ENCODE data around the gene CPEB4.

CPEB4 gene

GRCh38 chr5:173913686-173914321 is 25.7 kb downstream of the CPEB4 start:
- no peak for DNase-seq (ENCODE audit: low read depth in 2 of 2)

- DNase-seq (ENCODE audit: low read depth in 2 of 2) = no peak
Measured at GRCh38 chr5:173915310-173916014, 27.3 kb downstream of the CPEB4 start.

- DNase-seq (ENCODE audit: low read depth in 2 of 2) = no peak
Measured at GRCh38 chr5:173916233-173916632, 28.1 kb downstream of the CPEB4 start.

GRCh38 chr5:173917788-173918786 is 29.9 kb downstream of the CPEB4 start:
- peak in 1 of 2 donors; percentile 21 for DNase-seq (ENCODE audit: low read depth in 2 of 2)

GRCh38 chr5:173919443-173919842 is 31.3 kb downstream of the CPEB4 start:
- DNase-seq (ENCODE audit: low read depth in 2 of 2) = no peak

GRCh38 chr5:173920024-173920753 is 32.0 kb downstream of the CPEB4 start:
- no peak for DNase-seq (ENCODE audit: low read depth in 2 of 2)

GRCh38 chr5:173920866-173921555 is 32.9 kb downstream of the CPEB4 start:
- no peak for DNase-seq (ENCODE audit: low read depth in 2 of 2)

- no peak for DNase-seq (ENCODE audit: low read depth in 2 of 2)
Measured at GRCh38 chr5:173922527-173922926, 34.4 kb downstream of the CPEB4 start.

GRCh38 chr5:173923218-173924095 is 35.3 kb downstream of the CPEB4 start:
- no peak for DNase-seq (ENCODE audit: low read depth in 2 of 2)

- no peak for DNase-seq (ENCODE audit: low read depth in 2 of 2)
Measured at GRCh38 chr5:173924899-173925298, 36.8 kb downstream of the CPEB4 start.

GRCh38 chr5:173925449-173926071 is 37.4 kb downstream of the CPEB4 start:
- DNase-seq (ENCODE audit: low read depth in 2 of 2) = peak in 1 of 2 donors; percentile 21

- no peak for DNase-seq (ENCODE audit: low read depth in 2 of 2)
Measured at GRCh38 chr5:173926359-173926758, 38.2 kb downstream of the CPEB4 start.

GRCh38 chr5:173928871-173929574 is 40.9 kb downstream of the CPEB4 start:
- DNase-seq (ENCODE audit: low read depth in 2 of 2) = no peak

GRCh38 chr5:173932695-173933139 is 44.6 kb downstream of the CPEB4 start:
- DNase-seq (ENCODE audit: low read depth in 2 of 2) = no peak

GRCh38 chr5:173933901-173934300 is 45.8 kb downstream of the CPEB4 start:
- DNase-seq (ENCODE audit: low read depth in 2 of 2) = no peak

- DNase-seq (ENCODE audit: low read depth in 2 of 2) = no peak
Measured at GRCh38 chr5:173935396-173935795, 47.2 kb downstream of the CPEB4 start.

GRCh38 chr5:173940269-173940668 is 52.1 kb downstream of the CPEB4 start:
- no peak for DNase-seq (ENCODE audit: low read depth in 2 of 2)

- no peak for DNase-seq (ENCODE audit: low read depth in 2 of 2)
Measured at GRCh38 chr5:173941102-173941501, 53.0 kb downstream of the CPEB4 start.

Data from stimulated activated CD4-positive, alpha-beta T cell treated with anti-CD3 and anti-CD28 coated beads, Interleukin-4, amount 100 ng/mL, for 48 hours (primary cell).